HPDE6-E6E7 (cell line): ENCODE data around the gene IFNA7.
A peak's percentile ranks its signal among the peaks of the same experiment; 100 is the strongest.
"Not testable (repeated sequence)": the region's sequence is repeated elsewhere in the genome, so short reads cannot be mapped to it uniquely, and the experiment has no call there.

ENCODE experiments used
- DNase-seq: peaks from one replicate; pipeline ENCODE4 v3.0.0; 2011; ENCODE audit warnings: missing footprints; ENCODE audit errors: extremely low spot score

The IFNA7 gene

GRCh38 chr9:21182810-21183736, 18.9 kb downstream of the IFNA7 start:
- not testable (repeated sequence) for DNase-seq

DNA sequence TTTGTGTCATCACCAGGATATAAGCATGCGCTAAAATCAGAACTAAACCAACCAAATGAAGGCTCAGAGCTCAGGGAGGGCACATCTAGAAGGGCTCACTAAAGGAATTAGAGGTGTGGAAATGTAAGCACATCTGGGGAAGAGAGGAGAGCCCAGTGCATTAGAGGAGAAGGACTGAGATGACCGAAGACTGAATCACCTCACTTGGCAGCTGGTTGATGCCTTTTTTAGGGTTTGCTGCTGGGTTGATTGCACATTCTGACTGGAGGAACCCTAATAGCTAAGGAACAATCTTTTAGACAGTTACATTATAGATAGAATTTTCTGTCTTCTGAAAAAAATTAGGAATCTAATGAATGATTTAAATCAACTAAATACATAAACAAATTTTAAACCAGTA, 27.3 kb downstream of the IFNA7 start:
- DNase-seq = peak; percentile 11

- no peak for DNase-seq
These were observed 29.8 kb downstream of the IFNA7 start for GRCh38 chr9:21172156-21172555.

- no peak for DNase-seq
These were observed 30.7 kb downstream of the IFNA7 start for GRCh38 chr9:21171351-21171750.

DNA sequence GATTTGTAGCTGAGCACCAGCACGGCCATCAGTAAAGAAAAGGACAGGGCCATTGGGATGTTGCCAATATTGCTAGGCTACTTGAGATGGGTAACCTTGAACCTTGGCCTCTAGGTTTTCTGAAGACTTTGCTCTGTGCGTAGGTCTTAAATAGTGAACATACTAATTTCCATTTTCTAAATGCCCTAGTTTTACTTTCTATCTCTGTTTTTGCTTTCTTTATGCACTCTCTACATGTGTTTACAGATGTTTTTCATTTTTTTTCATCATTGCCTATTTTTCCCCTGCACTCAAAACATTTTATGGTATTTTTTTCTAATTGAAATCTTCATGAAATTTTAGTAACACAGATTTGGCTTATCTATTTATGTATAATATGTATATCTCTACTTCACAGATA, 35.4 kb downstream of the IFNA7 start, which contains the start of gene IFNA21:
IFNA21 (minus strand) TSS at position 101 of the 400 bp plus-strand sequence; CDS start at position 53, 48 bp downstream.
- DNase-seq = not testable (repeated sequence)

- DNase-seq = no peak
These were observed 36.5 kb downstream of the IFNA7 start for GRCh38 chr9:21165516-21165915.

- no peak for DNase-seq
These were observed 41.8 kb downstream of the IFNA7 start for GRCh38 chr9:21160178-21160577.

- no peak for DNase-seq
These were observed 46.5 kb downstream of the IFNA7 start for GRCh38 chr9:21155501-21155900.

DNA sequence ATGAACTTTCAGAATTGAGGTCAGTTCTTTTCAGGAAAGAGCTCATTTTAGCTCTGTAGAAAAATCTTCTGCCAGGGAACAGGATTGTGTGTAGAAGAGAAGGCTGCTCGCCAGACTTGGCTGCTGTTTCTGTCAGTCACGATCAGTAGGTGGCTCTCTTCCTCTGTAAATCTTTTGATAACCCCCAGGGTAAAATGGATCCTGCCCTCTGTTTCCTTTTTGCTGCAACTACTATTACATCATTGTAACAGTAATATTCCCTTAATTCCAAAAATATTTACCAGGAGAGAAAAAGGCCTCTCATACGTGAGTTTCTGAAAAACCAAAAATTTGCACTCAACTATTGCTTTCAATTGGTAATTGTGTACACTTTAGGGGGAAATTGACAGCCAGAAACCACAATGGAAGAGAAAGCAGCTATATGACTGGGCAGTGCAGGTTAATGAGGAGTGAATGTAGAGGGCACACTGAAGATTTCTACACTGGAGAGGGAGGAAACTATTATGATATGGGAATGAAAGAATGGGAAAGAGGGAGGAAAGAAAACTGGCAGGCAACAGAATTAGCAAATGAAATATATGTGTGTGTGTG, 47.9 kb downstream of the IFNA7 start:
- peak; percentile 51 for DNase-seq

DNA sequence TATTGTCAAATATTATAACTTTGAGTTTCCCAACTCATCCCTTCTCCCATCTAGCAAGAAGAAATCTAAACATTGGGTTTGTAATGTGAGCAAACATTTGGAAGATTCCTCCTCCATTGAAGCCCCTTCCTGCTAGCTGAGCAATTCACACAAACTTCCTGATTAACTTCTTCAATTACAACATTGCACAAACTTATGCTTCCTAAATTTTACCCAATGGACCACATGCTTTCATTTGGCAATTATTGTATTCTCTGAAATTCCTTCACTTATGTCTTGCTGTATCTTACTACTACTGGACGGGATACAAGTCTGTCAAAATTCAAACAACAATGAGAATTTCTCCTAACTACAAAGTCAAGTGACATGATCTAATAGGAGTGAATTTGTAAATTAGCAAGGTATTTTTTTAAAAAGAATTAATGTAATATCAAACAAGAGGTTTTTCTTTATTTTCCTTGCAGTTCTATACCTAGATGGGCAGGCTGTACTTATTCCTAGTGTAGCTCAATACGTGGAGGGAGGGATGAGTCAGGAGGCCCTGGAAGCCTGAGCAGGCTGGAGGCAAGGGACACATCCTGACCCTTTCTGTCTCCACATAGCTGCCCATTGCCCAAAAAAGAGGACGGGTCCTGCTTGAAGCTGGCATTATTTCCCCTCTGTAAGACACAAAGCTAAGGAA, 48.5 kb downstream of the IFNA7 start:
- DNase-seq = no peak
